BJ (cell line): ENCODE data around the gene TLR2. TPM values are rescaled to one million over a fixed set of nuclear protein-coding genes. Genes with fewer than 3 reads are reported as not detected.

Source experiments
- CTCF ChIA-PET: fragments of 350-600 bp; formaldehyde crosslinking; extraction: SDS; loops from one replicate; lab custom pipeline; 2021; ENCODE audit warnings: antibody characterized with exemption, inconsistent platforms; lab: Yijun Ruan, JAX
- POLR2A ChIA-PET: fragments of 300-600 bp; sonication (Branson Sonifier 250); formaldehyde crosslinking; extraction: SDS; loops from one replicate; lab custom pipeline; 2021; ENCODE audit warnings: antibody characterized with exemption; lab: Charles Lee
- DNase-seq: peaks from one replicate; pipeline ENCODE4 v3.0.0-alpha.2; 2011; ENCODE audit warnings: low read depth
- H3K27me3 ChIP-seq: 2 replicates; pipeline ENCODE4 v1.6.0; 2011; ENCODE audit warnings: low read length; ENCODE audit not compliant: control insufficient read depth, insufficient read depth
- H3K36me3 ChIP-seq: 2 replicates; pipeline ENCODE4 v1.5.1; 2011; ENCODE audit warnings: low read length; ENCODE audit not compliant: control insufficient read depth, insufficient read depth
- H3K4me3 ChIP-seq: 2 replicates; pipeline ENCODE4 v1.5.1; 2011; ENCODE audit warnings: low read depth, mild to moderate bottlenecking, control low read depth, low read length
- polyA plus RNA-seq: library from polyadenylated mRNA; depleted of rRNA; stranded (reverse); fragments of >200 nt; gene quantifications from 2 replicates; pipeline ENCODE4 v1.2.3, GENCODE V29; 2011
- TF ChIP-seq, protein P1 (sequence below): IDR thresholded peaks from 2 replicates; pipeline ENCODE4 v1.5.1; 2011; ENCODE audit warnings: low read depth, mild to moderate bottlenecking, control low read depth, inconsistent platforms, low read length, moderate library complexity; ENCODE audit not compliant: insufficient read depth

The TLR2 gene
- polyA plus RNA-seq, 1 experiment, result not detected

DNA sequence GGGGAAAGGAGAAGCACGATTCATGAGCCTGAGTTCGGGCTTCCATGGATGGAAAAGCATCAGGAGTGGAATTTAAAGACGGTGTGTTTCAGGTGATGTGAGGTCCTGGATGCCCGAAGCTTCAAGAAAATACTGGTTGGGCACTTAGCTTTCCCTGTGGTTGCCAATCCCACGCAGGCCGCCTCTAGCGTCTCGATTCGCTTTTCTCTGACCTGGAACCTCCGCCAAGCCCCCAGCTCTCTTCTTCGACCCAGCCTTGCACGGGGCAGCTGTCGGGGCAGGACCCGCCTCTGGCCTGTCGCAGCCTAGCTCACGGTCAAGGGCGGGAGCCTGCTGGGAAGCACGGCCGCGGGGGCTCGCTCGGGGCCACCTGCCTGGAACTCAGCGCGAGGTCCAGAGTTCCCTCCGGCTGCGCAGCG, 308 bp upstream of the TLR2 start:
- peak overlapping the region; percentile 39 for H3K4me3 ChIP-seq
- ChIA-PET CTCF (no interaction called here), POLR2A (no interaction called here)
- H3K27me3 ChIP-seq, result peaks cover 20% of the 10 kb centered on the region
- TF ChIP-seq, protein P1, sequence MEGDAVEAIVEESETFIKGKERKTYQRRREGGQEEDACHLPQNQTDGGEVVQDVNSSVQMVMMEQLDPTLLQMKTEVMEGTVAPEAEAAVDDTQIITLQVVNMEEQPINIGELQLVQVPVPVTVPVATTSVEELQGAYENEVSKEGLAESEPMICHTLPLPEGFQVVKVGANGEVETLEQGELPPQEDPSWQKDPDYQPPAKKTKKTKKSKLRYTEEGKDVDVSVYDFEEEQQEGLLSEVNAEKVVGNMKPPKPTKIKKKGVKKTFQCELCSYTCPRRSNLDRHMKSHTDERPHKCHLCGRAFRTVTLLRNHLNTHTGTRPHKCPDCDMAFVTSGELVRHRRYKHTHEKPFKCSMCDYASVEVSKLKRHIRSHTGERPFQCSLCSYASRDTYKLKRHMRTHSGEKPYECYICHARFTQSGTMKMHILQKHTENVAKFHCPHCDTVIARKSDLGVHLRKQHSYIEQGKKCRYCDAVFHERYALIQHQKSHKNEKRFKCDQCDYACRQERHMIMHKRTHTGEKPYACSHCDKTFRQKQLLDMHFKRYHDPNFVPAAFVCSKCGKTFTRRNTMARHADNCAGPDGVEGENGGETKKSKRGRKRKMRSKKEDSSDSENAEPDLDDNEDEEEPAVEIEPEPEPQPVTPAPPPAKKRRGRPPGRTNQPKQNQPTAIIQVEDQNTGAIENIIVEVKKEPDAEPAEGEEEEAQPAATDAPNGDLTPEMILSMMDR, result no peak
- DNase-seq, result no peak
- no peaks in the 10 kb centered on the region for H3K36me3 ChIP-seq

DNA sequence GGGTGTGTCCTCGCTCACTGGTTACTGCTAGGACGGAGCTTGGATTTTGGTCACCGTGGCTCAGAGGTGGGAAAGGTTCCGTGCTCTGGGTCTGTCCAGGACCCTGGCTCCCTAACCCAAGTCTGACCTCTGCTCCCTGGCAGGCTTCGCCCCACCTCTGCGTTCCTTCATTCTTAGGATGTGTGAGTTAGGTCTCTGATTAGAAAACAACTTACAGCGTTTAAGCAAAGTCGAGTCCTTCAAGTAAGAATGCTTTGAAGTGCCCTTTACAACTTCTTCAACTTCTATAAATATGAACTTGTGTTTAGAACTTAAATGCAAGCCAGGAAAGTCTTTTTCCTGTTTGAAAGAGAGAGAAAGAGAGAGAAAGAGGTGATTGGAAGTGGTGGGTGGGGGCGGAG, 891 bp downstream of the TLR2 start:
- no peak for DNase-seq
- Histone ChIP-seq H3K36me3 (no peaks in the 10 kb centered on the region), H3K27me3 (peaks cover 16% of the 10 kb centered on the region), H3K4me3 (peak overlapping the region; percentile 39)
- ChIA-PET POLR2A (no interaction called here), CTCF (no interaction called here)
- TF ChIP-seq, protein P1, result no peak

GRCh38 chr4:153704522-153704921, 20.4 kb downstream of the TLR2 start:
- Histone ChIP-seq H3K4me3 (no peak overlapping the region), H3K36me3 (no peaks in the 10 kb centered on the region), H3K27me3 (0 out of 2 replicates have a peak, but pooled peaks cover 3% of the 10 kb centered on the region)
- no peak for DNase-seq
- CTCF ChIA-PET, result no interaction called here
- TF ChIP-seq, protein P1, result no peak
- POLR2A ChIA-PET, result no interaction called here

DNA sequence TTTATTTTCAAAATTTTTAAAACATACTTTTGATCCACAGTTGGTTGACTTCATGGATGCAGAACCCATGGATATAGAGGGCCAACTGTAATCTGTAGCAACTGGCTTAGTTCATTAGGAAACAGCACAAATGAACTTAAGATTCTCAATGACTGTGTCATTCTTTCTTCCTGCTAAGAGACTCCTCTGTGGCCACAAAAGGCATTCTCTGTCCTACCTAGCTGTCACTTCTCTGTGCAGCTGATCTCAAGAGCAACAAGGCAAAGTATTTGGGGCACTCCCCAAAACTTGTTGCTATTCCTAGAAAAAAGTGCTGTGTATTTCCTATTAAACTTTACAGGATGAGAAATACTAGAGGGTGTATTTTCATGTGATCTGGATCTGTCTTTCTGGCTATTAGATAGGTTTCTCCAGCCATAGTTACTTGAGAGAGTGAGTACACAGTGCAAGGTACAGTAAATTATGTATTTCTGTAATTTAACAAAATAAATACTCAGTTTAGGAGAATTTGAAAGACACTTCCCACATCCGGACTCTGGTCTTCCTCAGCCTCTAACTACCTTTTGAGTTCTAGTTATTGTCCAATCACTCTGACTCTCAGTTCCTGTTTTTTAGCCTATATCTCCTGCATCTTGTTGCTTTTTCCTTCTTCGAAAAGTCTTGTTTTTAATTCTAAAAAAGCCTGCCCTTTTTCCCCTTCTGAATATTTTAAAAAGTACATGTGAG, 21.8 kb downstream of the TLR2 start:
- 0 out of 2 replicates have a peak, but pooled peaks cover 3% of the 10 kb centered on the region for H3K27me3 ChIP-seq
- no peaks in the 10 kb centered on the region for H3K36me3 ChIP-seq
- H3K4me3 ChIP-seq, result no peak overlapping the region
- ChIA-PET CTCF (no interaction called here), POLR2A (no interaction called here)
- no peak for DNase-seq
- TF ChIP-seq, protein P1, result no peak

DNA sequence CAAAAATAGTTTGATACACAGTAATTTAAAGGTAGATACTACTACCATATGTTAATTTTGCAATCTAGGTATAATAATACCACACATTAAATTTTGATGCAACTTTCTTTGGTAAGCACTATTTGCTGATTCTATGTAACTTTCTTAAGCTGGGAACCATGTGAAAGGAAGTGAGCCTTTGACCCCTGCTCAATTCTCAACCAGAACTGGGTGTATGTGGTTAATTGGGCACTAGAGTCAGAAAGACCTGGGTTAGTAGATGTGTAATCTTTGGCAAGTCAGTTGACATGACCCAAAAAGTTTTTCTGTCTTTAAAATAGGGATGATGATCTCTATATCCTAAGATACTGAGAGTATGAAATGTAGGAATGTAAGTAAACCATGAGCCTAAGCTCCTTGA, 22.4 kb downstream of the TLR2 start:
- POLR2A ChIA-PET, result no interaction called here
- CTCF ChIA-PET, result no interaction called here
- H3K27me3 ChIP-seq, result peaks cover 3% of the 10 kb centered on the region; the same call in 1 of the 2 replicates
- TF ChIP-seq, protein P1, result no peak
- no peak overlapping the region for H3K4me3 ChIP-seq
- DNase-seq, result no peak
- H3K36me3 ChIP-seq, result no peaks in the 10 kb centered on the region
